NOMO-1 (cell line): ENCODE results near the gene DPY19L3.
"Not testable (repeated sequence)": the region's sequence is repeated elsewhere in the genome, so short reads cannot be mapped to it uniquely, and the experiment has no call there.

ENCODE experiments used
- DNase-seq, 2 experiments: peaks; one replicate each; lab custom pipeline; 2025; ENCODE audit not compliant: unreplicated experiment in 2 of 2; lab: John Stamatoyannopoulos, UW

DPY19L3 gene, protein sequence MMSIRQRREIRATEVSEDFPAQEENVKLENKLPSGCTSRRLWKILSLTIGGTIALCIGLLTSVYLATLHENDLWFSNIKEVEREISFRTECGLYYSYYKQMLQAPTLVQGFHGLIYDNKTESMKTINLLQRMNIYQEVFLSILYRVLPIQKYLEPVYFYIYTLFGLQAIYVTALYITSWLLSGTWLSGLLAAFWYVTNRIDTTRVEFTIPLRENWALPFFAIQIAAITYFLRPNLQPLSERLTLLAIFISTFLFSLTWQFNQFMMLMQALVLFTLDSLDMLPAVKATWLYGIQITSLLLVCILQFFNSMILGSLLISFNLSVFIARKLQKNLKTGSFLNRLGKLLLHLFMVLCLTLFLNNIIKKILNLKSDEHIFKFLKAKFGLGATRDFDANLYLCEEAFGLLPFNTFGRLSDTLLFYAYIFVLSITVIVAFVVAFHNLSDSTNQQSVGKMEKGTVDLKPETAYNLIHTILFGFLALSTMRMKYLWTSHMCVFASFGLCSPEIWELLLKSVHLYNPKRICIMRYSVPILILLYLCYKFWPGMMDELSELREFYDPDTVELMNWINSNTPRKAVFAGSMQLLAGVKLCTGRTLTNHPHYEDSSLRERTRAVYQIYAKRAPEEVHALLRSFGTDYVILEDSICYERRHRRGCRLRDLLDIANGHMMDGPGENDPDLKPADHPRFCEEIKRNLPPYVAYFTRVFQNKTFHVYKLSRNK

GRCh38 chr19:32405431-32406160 lies at the start of gene DPY19L3:
DPY19L3 (plus strand) TSS chr19:32405770; CDS start chr19:32408254, 2,484 bp downstream.
- DNase-seq, result peak; percentile 89 to 90

DNA sequence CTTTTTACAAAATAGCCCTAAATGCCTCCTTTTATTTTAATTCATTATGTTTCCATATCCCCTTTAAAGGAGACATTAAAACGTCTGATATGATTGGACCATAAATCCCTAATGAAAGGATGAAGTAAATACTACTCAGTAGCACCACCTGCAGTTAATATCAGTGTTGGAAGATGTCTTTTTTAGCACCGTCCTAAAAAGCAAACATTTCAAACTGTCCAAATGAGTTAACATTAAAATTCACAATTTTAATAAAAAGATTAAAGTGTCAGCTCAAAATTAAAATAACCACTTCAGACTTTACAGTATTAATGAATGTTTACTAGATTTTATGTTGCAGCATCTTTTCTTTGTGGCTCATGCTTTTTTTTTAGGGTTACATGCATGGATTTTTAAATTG lies 47.9 kb upstream of the DPY19L3 start:
- DNase-seq, result no peak

- DNase-seq, result no peak
These were observed 47.2 kb upstream of the DPY19L3 start for GRCh38 chr19:32358321-32358720.

DNA sequence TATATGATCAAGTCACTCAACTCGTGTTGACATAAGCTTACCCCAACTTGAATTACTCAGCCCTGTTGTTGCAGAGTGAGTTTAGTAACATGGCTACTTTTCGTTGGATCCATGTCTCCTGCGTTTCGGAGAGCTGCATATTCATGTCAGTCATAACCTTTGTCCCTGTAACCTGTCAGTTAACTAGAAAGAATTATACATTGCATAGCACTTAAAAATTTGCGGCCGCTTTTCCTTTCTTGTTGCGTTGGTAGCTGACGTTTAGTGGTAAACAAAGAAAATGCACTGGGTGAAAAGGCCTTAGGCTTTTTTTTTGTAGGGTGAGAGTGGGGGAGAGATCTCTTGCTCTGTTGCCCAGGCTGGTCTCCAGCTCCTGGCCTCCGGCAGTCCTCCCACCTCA lies 46.0 kb upstream of the DPY19L3 start:
- DNase-seq, result no peak

DNA sequence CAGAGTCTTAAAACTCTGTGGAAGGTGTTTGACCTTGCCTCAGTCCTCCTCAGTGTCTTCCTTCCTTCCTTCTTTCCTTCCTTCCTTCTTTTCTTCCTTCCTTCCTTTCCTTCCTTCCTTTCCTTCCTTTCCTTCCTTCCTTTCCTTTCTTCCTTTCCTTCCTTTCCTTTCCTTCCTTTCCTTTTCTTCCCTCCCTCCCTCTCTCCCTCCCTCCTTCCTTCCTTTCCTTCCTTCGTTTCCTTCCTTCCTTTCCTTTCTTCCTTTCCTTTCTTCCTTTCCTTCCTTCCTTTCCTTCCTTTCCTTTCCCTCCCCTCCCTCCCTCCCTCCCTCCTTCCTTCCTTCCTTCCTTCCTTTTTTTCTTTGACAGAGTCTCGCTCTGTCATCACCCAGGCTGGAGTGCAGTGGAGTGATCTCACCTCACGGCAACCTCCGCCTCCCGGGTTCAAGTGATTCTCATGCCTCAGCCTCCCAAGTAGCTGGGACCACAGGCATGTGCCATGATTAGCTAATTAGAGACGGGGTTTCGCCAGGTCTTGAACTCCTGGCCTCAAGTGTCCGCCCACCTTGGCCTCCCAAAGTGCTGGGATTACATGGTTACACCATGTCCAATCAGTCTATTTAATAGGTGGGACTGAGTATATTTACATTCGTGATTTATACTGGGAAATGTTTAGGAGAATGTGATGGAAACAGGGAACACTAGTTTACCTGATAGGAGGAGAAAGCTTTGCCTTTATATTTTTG lies 43.8 kb upstream of the DPY19L3 start:
- DNase-seq, result no peak

- no peak for DNase-seq
These were observed 43.3 kb upstream of the DPY19L3 start for GRCh38 chr19:32362318-32362691.

DNA sequence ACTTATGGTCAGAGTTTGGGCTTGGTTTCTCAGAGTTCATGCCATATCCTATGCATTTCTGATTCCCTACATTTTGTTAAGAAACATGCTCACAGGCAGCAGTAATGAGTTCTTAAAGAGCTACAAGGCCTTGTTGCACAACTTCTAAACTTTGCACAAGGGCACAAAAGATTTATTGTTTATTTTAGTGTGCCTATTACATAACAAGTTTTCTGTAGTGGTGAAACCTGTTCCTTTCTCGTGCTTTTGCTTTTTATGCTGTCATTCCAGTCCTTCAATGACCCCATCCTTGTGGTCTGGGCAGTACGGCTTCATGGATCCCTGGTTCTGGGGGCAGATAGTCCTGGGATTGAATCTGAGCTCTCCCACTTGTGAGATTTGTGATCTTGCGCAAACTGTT lies 42.4 kb upstream of the DPY19L3 start:
- DNase-seq, result peak; percentile 67 to 82

GRCh38 chr19:32363632-32364031 lies 41.9 kb upstream of the DPY19L3 start:
- DNase-seq, result no peak

GRCh38 chr19:32364040-32364439 lies 41.5 kb upstream of the DPY19L3 start:
- no peak for DNase-seq

DNA sequence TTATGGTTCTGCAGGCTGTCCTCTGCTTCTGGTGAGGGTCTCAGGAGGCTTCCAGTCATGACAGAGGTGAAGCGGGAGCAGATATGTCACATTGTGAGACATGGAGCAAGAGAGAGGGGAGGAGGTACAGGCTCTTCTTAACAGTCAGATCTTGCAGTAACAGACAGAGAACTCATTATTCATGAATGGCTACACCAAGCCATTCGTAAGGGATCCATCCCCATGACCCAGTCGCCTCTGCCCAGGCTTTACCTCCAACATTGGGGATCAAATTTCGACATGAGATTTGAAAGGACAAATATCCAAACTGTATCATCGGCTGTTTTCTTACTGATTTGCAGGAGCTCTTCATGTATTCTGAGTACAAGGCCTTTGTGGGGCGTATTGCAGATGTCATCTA lies 38.5 kb upstream of the DPY19L3 start:
- DNase-seq, result no peak

- no peak for DNase-seq
These were observed 37.5 kb upstream of the DPY19L3 start for GRCh38 chr19:32367948-32368536.

GRCh38 chr19:32368787-32369186 lies 36.8 kb upstream of the DPY19L3 start:
- no peak for DNase-seq

GRCh38 chr19:32372726-32373517 lies 32.6 kb upstream of the DPY19L3 start:
- no peak for DNase-seq

- no peak for DNase-seq
These were observed 31.8 kb upstream of the DPY19L3 start for GRCh38 chr19:32373585-32374295.

- DNase-seq, result not testable (repeated sequence)
These were observed 31.2 kb upstream of the DPY19L3 start for GRCh38 chr19:32374362-32374761.

- not testable (repeated sequence) for DNase-seq
These were observed 28.5 kb upstream of the DPY19L3 start for GRCh38 chr19:32377088-32377487.

- no peak for DNase-seq
These were observed 25.3 kb upstream of the DPY19L3 start for GRCh38 chr19:32380269-32380668.

GRCh38 chr19:32387701-32388392 lies 17.7 kb upstream of the DPY19L3 start:
- no peak for DNase-seq
